H9 (cell line): ENCODE data around the gene PTGES3L. TPM values are rescaled to one million over a fixed set of nuclear protein-coding genes. Genes with fewer than 3 reads are reported as not detected.

Experiments
- DNase-seq: peaks from one replicate; pipeline ENCODE4 v3.0.0-alpha.2; 2017
- H2AFZ ChIP-seq: one replicate; pipeline ENCODE4 v1.6.1; 2013; ENCODE audit warnings: mild to moderate bottlenecking, low read length, control low read depth, moderate library complexity
- H2AK5ac ChIP-seq: 2 replicates; pipeline ENCODE4 v1.6.1; 2013; ENCODE audit warnings: low read length, control low read depth, mixed read lengths; ENCODE audit not compliant: insufficient read length
- H2BK120ac ChIP-seq: one replicate; pipeline ENCODE4 v1.6.1; 2013; ENCODE audit warnings: low read depth, mild to moderate bottlenecking, low read length, control low read depth, inconsistent platforms; ENCODE audit not compliant: poor library complexity, severe bottlenecking
- H2BK12ac ChIP-seq: 2 replicates; pipeline ENCODE4 v1.6.1; 2013; ENCODE audit warnings: low read length, control low read depth, mixed read lengths, low read depth; ENCODE audit not compliant: insufficient read length
- H2BK15ac ChIP-seq: 2 replicates; pipeline ENCODE4 v1.6.1; 2013; ENCODE audit warnings: low read depth, low read length, control low read depth
- H2BK20ac ChIP-seq: one replicate; pipeline ENCODE4 v1.6.1; 2013; ENCODE audit warnings: low read depth, mild to moderate bottlenecking, low read length, control low read depth, inconsistent platforms; ENCODE audit not compliant: poor library complexity, severe bottlenecking
- H2BK5ac ChIP-seq: 2 replicates; pipeline ENCODE4 v1.6.1; 2013; ENCODE audit warnings: low read length, control low read depth, mixed read lengths; ENCODE audit not compliant: insufficient read length
- H3K14ac ChIP-seq: 2 replicates; pipeline ENCODE4 v1.6.1; 2013; ENCODE audit warnings: low read length, control low read depth; ENCODE audit not compliant: insufficient read depth
- H3K18ac ChIP-seq: 2 replicates; pipeline ENCODE4 v1.6.1; 2013; ENCODE audit warnings: low read depth, mild to moderate bottlenecking, mixed read lengths, low read length, control low read depth; ENCODE audit not compliant: insufficient read length
- H3K23ac ChIP-seq: 2 replicates; pipeline ENCODE4 v1.6.1; 2013; ENCODE audit warnings: low read length, control low read depth, mixed read lengths, low read depth; ENCODE audit not compliant: insufficient read length
- H3K23me2 ChIP-seq: 2 replicates; pipeline ENCODE4 v1.6.1; 2013; ENCODE audit warnings: low read depth, mild to moderate bottlenecking, mixed read lengths, low read length, control low read depth; ENCODE audit not compliant: insufficient read length, poor library complexity, severe bottlenecking
- H3K27ac ChIP-seq: 2 replicates; pipeline ENCODE4 v1.5.1; 2013; ENCODE audit warnings: low read length, control low read depth, mixed read lengths, low read depth; ENCODE audit not compliant: insufficient read length
- H3K27me3 ChIP-seq: 2 replicates; pipeline ENCODE4 v1.6.1; 2013; ENCODE audit warnings: low read length, control low read depth, inconsistent platforms; ENCODE audit not compliant: insufficient read depth
- H3K4ac ChIP-seq: 2 replicates; pipeline ENCODE4 v1.6.1; 2013; ENCODE audit warnings: low read depth, mild to moderate bottlenecking, control low read depth, inconsistent platforms, low read length, moderate library complexity
- H3K4me1 ChIP-seq: 2 replicates; pipeline ENCODE4 v1.6.1; 2013; ENCODE audit warnings: low read length, control low read depth, inconsistent platforms; ENCODE audit not compliant: insufficient read depth
- H3K4me2 ChIP-seq: 2 replicates; pipeline ENCODE4 v1.6.1; 2013; ENCODE audit warnings: low read length, control low read depth, mixed read lengths; ENCODE audit not compliant: insufficient read length, insufficient read depth
- H3K56ac ChIP-seq: 2 replicates; pipeline ENCODE4 v1.6.1; 2013; ENCODE audit warnings: low read depth, mild to moderate bottlenecking, mixed read lengths, low read length, control low read depth; ENCODE audit not compliant: insufficient read length
- H3K79me1 ChIP-seq: 2 replicates; pipeline ENCODE4 v1.6.1; 2013; ENCODE audit warnings: low read depth, mild to moderate bottlenecking, moderate library complexity, low read length, control low read depth, inconsistent platforms; ENCODE audit not compliant: insufficient read depth, poor library complexity, severe bottlenecking
- H3K79me2 ChIP-seq: 2 replicates; pipeline ENCODE4 v1.6.1; 2013; ENCODE audit warnings: low read length, control low read depth, inconsistent platforms; ENCODE audit not compliant: insufficient read depth
- H3K9ac ChIP-seq: 2 replicates; pipeline ENCODE4 v1.6.1; 2013; ENCODE audit warnings: low read length, control low read depth, mixed read lengths; ENCODE audit not compliant: insufficient read length; ENCODE audit errors: extremely low read depth
- H3K9me3 ChIP-seq: one replicate; pipeline ENCODE4 v1.6.1; 2013; ENCODE audit warnings: low read depth, low read length, inconsistent platforms; ENCODE audit not compliant: control insufficient read depth
- H3T11ph ChIP-seq: one replicate; pipeline ENCODE4 v1.6.1; 2013; ENCODE audit warnings: mild to moderate bottlenecking, low read length, control low read depth, inconsistent platforms
- H4K20me1 ChIP-seq: one replicate; pipeline ENCODE4 v1.6.1; 2013; ENCODE audit not compliant: control insufficient read depth, insufficient read length, insufficient read depth
- H4K5ac ChIP-seq: 2 replicates; pipeline ENCODE4 v1.6.1; 2013; ENCODE audit warnings: low read depth, mild to moderate bottlenecking, mixed read lengths, low read length, control low read depth; ENCODE audit not compliant: insufficient read length
- H4K8ac ChIP-seq: replicated peaks from 2 replicates; pipeline ENCODE4 v1.6.1; 2013; ENCODE audit warnings: low read length, control low read depth, mixed read lengths, low read depth; ENCODE audit not compliant: insufficient read length
- H4K91ac ChIP-seq: 2 replicates; pipeline ENCODE4 v1.6.1; 2013; ENCODE audit warnings: low read depth, mild to moderate bottlenecking, moderate library complexity, mixed read lengths, low read length, control low read depth; ENCODE audit not compliant: insufficient read length
- H3K27ac Mint-ChIP-seq, 3 experiments: 2 replicates in 2 of 3; 3 replicates in 1 of 3; pipeline ENCODE4 v1.8.0; 2020 to 2021; ENCODE audit warnings: mixed read lengths in 3 of 3, mild to moderate bottlenecking in 1 of 3, moderate library complexity in 1 of 3
- H3K27me3 Mint-ChIP-seq: 2 replicates; pipeline ENCODE4 v1.8.0; 2021; ENCODE audit warnings: low read depth, mild to moderate bottlenecking, moderate library complexity, mixed read lengths
- H3K36me3 Mint-ChIP-seq, 3 experiments: 2 replicates in 2 of 3; 3 replicates in 1 of 3; pipeline ENCODE4 v1.8.0; 2020 to 2021; ENCODE audit warnings: low read depth in 3 of 3, mixed read lengths in 3 of 3; ENCODE audit not compliant: insufficient read depth in 1 of 3
- H3K4me1 Mint-ChIP-seq, 2 experiments: 2 replicates each; pipeline ENCODE4 v1.8.0; 2020; ENCODE audit warnings: mixed read lengths in 2 of 2
- H3K4me3 Mint-ChIP-seq, 2 experiments: 2 replicates in 1 of 2; 3 replicates in 1 of 2; pipeline ENCODE4 v1.8.0; 2020 to 2021; ENCODE audit warnings: mild to moderate bottlenecking in 2 of 2, mixed read lengths in 2 of 2, moderate library complexity in 1 of 2
- H3K9me3 Mint-ChIP-seq, 2 experiments: 2 replicates in 1 of 2; 3 replicates in 1 of 2; pipeline ENCODE4 v1.8.0; 2020; ENCODE audit warnings: mild to moderate bottlenecking in 2 of 2, mixed read lengths in 2 of 2, moderate library complexity in 1 of 2
- WGBS: extraction: QIAGEN DNeasy Blood & Tissue Kit; methylation state at CpG from one replicate; pipeline ENCODE4 v1.1.7; 2013; ENCODE audit warnings: missing lambda C conversion rate, low lambda C conversion rate, mixed read lengths; ENCODE audit not compliant: insufficient read length; ENCODE audit errors: extremely low coverage; 5-methylcytosine and 5-hydroxymethylcytosine counted together
- total RNA-seq: library from RNA; stranded (reverse); gene quantifications from 2 replicates; pipeline ENCODE4 v1.2.1, GENCODE V29; 2021
- TF ChIP-seq, protein P1 (sequence below): fragments of 200-600 bp; sonication (generic); conservative IDR thresholded peaks from 3 replicates; pipeline ENCODE4 v1.8.0; 2021; ENCODE audit warnings: antibody characterized with exemption, mild to moderate bottlenecking

The PTGES3L gene
- total RNA-seq, 1 experiment from 2014 or later, result 4.2 TPM

DNA sequence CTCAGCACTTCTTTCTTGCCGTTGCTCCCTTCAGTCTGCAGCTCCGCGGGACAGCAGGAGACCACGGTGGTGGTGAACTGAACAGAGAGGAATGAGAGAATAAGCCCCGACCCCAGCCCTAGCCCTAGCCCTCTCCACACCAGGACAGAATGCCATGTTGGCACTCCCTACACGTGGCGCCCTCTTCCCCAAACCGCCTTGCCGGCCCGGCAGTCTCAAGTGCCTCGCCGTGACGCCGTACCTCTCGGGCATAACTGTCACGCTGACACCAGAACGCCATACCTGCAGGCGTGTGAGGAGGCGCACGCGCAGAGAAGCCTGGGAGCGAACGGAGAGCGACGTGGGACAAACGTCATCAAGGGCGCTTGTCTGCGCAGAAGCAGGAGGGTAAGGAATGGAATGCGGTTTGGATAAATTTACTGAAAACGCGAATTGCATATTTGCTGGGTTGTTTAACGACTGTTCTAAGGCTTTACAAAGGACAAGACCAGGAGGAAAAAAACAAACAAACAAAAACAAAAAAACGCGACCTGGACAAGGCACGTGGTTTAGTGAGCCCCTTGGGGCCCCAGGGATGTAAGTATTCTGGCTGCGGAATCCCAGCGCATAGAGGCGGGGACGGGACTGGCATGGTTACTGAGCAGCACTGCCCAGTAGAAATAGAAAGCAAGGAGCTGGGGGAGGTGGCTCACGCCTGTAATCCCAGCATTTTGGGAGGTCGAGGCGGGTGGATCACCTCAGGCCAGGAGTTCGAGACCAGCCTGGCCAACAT is 15.5 kb downstream of the PTGES3L start, which contains the start of gene AARSD1:
TSS of gene AARSD1 (minus strand) at position 294 of the 772 bp plus-strand sequence. CDS start at position 280, 14 bp downstream.
- Histone ChIP-seq H3K4me1 (no peaks in the 10 kb centered on the region), H4K8ac (no peak within 1 kb of the TSS), H3K9me3 (no peaks in the 10 kb centered on the region), H4K5ac (no peak within 1 kb of the TSS), H3K4me2 (peak within 1 kb of the TSS; percentile 76), H2BK120ac (no peak within 1 kb of the TSS), H4K91ac (no peak within 1 kb of the TSS), H3K18ac (peak within 1 kb of the TSS; percentile 6), H3K79me1 (no peaks in the 10 kb centered on the region), H3K23ac (no peak within 1 kb of the TSS), H4K20me1 (no peaks in the 10 kb centered on the region), H3K56ac (no peak within 1 kb of the TSS), H2AK5ac (no peak within 1 kb of the TSS), H2BK5ac (no peak within 1 kb of the TSS), H2AFZ (peak within 1 kb of the TSS; percentile 42), H2BK12ac (no peak within 1 kb of the TSS), H3K23me2 (peaks cover 5% of the 10 kb centered on the region), H3K14ac (peak within 1 kb of the TSS; percentile 55), H3K4ac (no peak within 1 kb of the TSS), H2BK15ac (no peak within 1 kb of the TSS; the same call in 1 of the 2 replicates), H3K9ac (peak within 1 kb of the TSS; percentile 78), H2BK20ac (no peak within 1 kb of the TSS), H3K27ac (no peak within 1 kb of the TSS), H3K79me2 (0 out of 2 replicates have a peak, but pooled peaks cover 2% of the 10 kb centered on the region), H3K27me3 (no peaks in the 10 kb centered on the region), H3T11ph (no peak within 1 kb of the TSS)
- Mint-ChIP-seq H3K27ac (peak within 1 kb of the TSS; percentile 93 to 97 (median 93)), H3K36me3 (peaks cover 16 to 41% (median 37%) of the 10 kb centered on the region in 3 experiments; a peak in 6 of 7 replicates), H3K4me3 (peak within 1 kb of the TSS; percentile 94 to 96), H3K9me3 (0 out of 5 replicates have a peak, but pooled peaks cover 0 to 4% of the 10 kb centered on the region in 2 experiments), H3K4me1 (peaks cover 5 to 10% of the 10 kb centered on the region in 2 experiments), H3K27me3 (no peaks in the 10 kb centered on the region)
- WGBS, result no CpG with 5 or more reads among the region's 43 CpGs
- TF ChIP-seq, protein P1, sequence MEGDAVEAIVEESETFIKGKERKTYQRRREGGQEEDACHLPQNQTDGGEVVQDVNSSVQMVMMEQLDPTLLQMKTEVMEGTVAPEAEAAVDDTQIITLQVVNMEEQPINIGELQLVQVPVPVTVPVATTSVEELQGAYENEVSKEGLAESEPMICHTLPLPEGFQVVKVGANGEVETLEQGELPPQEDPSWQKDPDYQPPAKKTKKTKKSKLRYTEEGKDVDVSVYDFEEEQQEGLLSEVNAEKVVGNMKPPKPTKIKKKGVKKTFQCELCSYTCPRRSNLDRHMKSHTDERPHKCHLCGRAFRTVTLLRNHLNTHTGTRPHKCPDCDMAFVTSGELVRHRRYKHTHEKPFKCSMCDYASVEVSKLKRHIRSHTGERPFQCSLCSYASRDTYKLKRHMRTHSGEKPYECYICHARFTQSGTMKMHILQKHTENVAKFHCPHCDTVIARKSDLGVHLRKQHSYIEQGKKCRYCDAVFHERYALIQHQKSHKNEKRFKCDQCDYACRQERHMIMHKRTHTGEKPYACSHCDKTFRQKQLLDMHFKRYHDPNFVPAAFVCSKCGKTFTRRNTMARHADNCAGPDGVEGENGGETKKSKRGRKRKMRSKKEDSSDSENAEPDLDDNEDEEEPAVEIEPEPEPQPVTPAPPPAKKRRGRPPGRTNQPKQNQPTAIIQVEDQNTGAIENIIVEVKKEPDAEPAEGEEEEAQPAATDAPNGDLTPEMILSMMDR, result no peak
- peak; percentile 97 for DNase-seq
